Neural cell (in vitro differentiated cells): ENCODE results near the gene GNG5. TPM values are rescaled to one million over a fixed set of nuclear protein-coding genes. Genes with fewer than 3 reads are reported as not detected.

Source experiments
- H2AFZ ChIP-seq: fragments of 200-600, 300-800 bp; sonication (generic), shearing (Covaris generic); 2 replicates; pipeline ENCODE4 v1.6.0; 2014; ENCODE audit warnings: low read depth, mild to moderate bottlenecking, antibody characterized with exemption, low read length, moderate library complexity
- H3F3A ChIP-seq: fragments of 200-600 bp; shearing (Covaris generic); 2 replicates; pipeline ENCODE4 v1.6.1; 2016; ENCODE audit warnings: mild to moderate bottlenecking, moderate library complexity, mixed read lengths, antibody characterized with exemption, low read length; ENCODE audit not compliant: insufficient read depth, poor library complexity, severe bottlenecking
- H3K27ac ChIP-seq: fragments of 200-600, 300-800 bp; sonication (generic), shearing (Covaris generic); 2 replicates; pipeline ENCODE4 v1.5.1; 2014; ENCODE audit warnings: mild to moderate bottlenecking, low read length, moderate library complexity
- H3K27me3 ChIP-seq: fragments of 300-800, 200-600 bp; sonication (generic), shearing (Covaris generic); 2 replicates; pipeline ENCODE4 v1.6.0; 2014; ENCODE audit warnings: mild to moderate bottlenecking, low read depth, low read length, moderate library complexity; ENCODE audit not compliant: insufficient read depth
- H3K36me3 ChIP-seq: fragments of 300-800, 200-600 bp; sonication (generic), shearing (Covaris generic); 2 replicates; pipeline ENCODE4 v1.5.1; 2014; ENCODE audit warnings: mild to moderate bottlenecking, antibody characterized with exemption, low read length, moderate library complexity; ENCODE audit not compliant: insufficient read depth
- H3K4me2 ChIP-seq: fragments of 300-800, 200-600 bp; sonication (generic), shearing (Covaris generic); 2 replicates; pipeline ENCODE4 v1.6.0; 2014; ENCODE audit warnings: mild to moderate bottlenecking, low read length
- H3K4me3 ChIP-seq: fragments of 300-800, 200-600 bp; sonication (generic), shearing (Covaris generic); 2 replicates; pipeline ENCODE4 v1.5.1; 2014; ENCODE audit warnings: mild to moderate bottlenecking, low read length, moderate library complexity
- H3K79me2 ChIP-seq: fragments of 200-600 bp; shearing (Covaris generic); replicated peaks from 2 replicates; pipeline ENCODE4 v1.6.0; 2014; ENCODE audit warnings: mild to moderate bottlenecking, low read length, moderate library complexity; ENCODE audit not compliant: insufficient read depth
- H3K9ac ChIP-seq: fragments of 300-800, 200-600 bp; sonication (generic), shearing (Covaris generic); 2 replicates; pipeline ENCODE4 v1.6.1; 2016; ENCODE audit warnings: mild to moderate bottlenecking, low read length, mixed read lengths
- H3K9me2 ChIP-seq: fragments of 200-600 bp; shearing (Covaris generic); 2 replicates; pipeline ENCODE4 v1.6.1; 2016; ENCODE audit warnings: mild to moderate bottlenecking, low read length, mixed read lengths; ENCODE audit not compliant: insufficient read depth
- H3K9me3 ChIP-seq: fragments of 200-600, 300-800 bp; sonication (generic), shearing (Covaris generic); 2 replicates; pipeline ENCODE4 v1.6.1; 2016; ENCODE audit warnings: mild to moderate bottlenecking, mixed run types, low read length, moderate library complexity, mixed read lengths
- H4K20me1 ChIP-seq: fragments of 200-600 bp; shearing (Covaris generic); 2 replicates; pipeline ENCODE4 v1.6.1; 2016; ENCODE audit warnings: mild to moderate bottlenecking, mixed run types; ENCODE audit not compliant: insufficient read depth
- CTCF ChIP-seq: fragments of 450-650 bp; IDR thresholded peaks from 2 replicates; pipeline ENCODE4 v1.5.1; 2014; ENCODE audit warnings: antibody characterized with exemption, mild to moderate bottlenecking, moderate library complexity; ENCODE audit not compliant: poor library complexity, severe bottlenecking
- EP300 ChIP-seq: fragments of 450-650 bp; conservative IDR thresholded peaks from 2 replicates; pipeline ENCODE4 v1.6.1; 2014; ENCODE audit warnings: antibody characterized with exemption, mild to moderate bottlenecking, moderate library complexity; ENCODE audit not compliant: poor library complexity, severe bottlenecking
- EZH2 ChIP-seq: fragments of 200-600, 300-800 bp; shearing (Covaris generic), sonication (generic); IDR thresholded peaks from 2 replicates; pipeline ENCODE4 v1.6.1; 2014; ENCODE audit warnings: antibody characterized with exemption, low read length, borderline replicate concordance, mild to moderate bottlenecking; ENCODE audit not compliant: insufficient read depth, poor library complexity, severe bottlenecking
- MXI1 ChIP-seq: fragments of 450-650 bp; conservative IDR thresholded peaks from 2 replicates; pipeline ENCODE4 v1.6.1; 2014; ENCODE audit warnings: antibody characterized with exemption, mild to moderate bottlenecking; ENCODE audit not compliant: poor library complexity, severe bottlenecking
- POLR2AphosphoS5 ChIP-seq: IDR thresholded peaks from 2 replicates; pipeline ENCODE4 v1.6.1; 2012
- RAD21 ChIP-seq: fragments of 450-650 bp; conservative IDR thresholded peaks from 2 replicates; pipeline ENCODE4 v1.6.1; 2014; ENCODE audit warnings: antibody characterized with exemption, mild to moderate bottlenecking, moderate library complexity
- REST ChIP-seq: IDR thresholded peaks from 2 replicates; pipeline ENCODE4 v1.6.1; 2012; ENCODE audit warnings: borderline replicate concordance
- SMC3 ChIP-seq: fragments of 450-650 bp; conservative IDR thresholded peaks from 2 replicates; pipeline ENCODE4 v1.6.1; 2014; ENCODE audit warnings: antibody characterized with exemption, mild to moderate bottlenecking, moderate library complexity; ENCODE audit not compliant: poor library complexity
- TAF1 ChIP-seq: IDR thresholded peaks from 2 replicates; pipeline ENCODE4 v1.6.1; 2012; ENCODE audit warnings: low read depth
- polyA plus RNA-seq: library from polyadenylated mRNA; depleted of rRNA; stranded (reverse); fragments of >200 nt; gene quantifications from 2 replicates; pipeline ENCODE4 v1.2.3, GENCODE V29; 2014

GNG5 gene
- polyA plus RNA-seq, 1 donor from 2014 or later = 1.5 TPM

GRCh38 chr1:84476225-84476624 is 30.2 kb downstream of the GNG5 start:
- Histone ChIP-seq H3K4me3 (no peak overlapping the region), H2AFZ (no peak overlapping the region), H3K4me2 (no peak overlapping the region), H3K9me3 (no peaks in the 10 kb centered on the region), H3K27ac (no peak overlapping the region), H3K79me2 (peaks cover 16% of the 10 kb centered on the region), H3K27me3 (peaks cover 9% of the 10 kb centered on the region), H3K36me3 (no peaks in the 10 kb centered on the region), H3F3A (peaks cover 6% of the 10 kb centered on the region), H3K9me2 (no peaks in the 10 kb centered on the region), H3K9ac (no peak overlapping the region), H4K20me1 (no peaks in the 10 kb centered on the region)
- TF ChIP-seq TAF1 (no peak), POLR2AphosphoS5 (no peak), RAD21 (no peak), REST (no peak), EP300 (no peak), CTCF (no peak), MXI1 (no peak), SMC3 (no peak), EZH2 (no peak)

- no peaks in the 10 kb centered on the region for H3K9me2 ChIP-seq
- TF ChIP-seq EP300 = no peak
- no peak for TF ChIP-seq CTCF
- TF ChIP-seq RAD21 = no peak
- TF ChIP-seq TAF1 = no peak
- no peak for TF ChIP-seq SMC3
- TF ChIP-seq POLR2AphosphoS5 = no peak
- no peak for TF ChIP-seq MXI1
- no peaks in the 10 kb centered on the region for H3K9me3 ChIP-seq
- no peak overlapping the region for H3K4me3 ChIP-seq
- no peaks in the 10 kb centered on the region for H4K20me1 ChIP-seq
- H3K27ac ChIP-seq = no peak overlapping the region
- H3F3A ChIP-seq = no peaks in the 10 kb centered on the region
- no peaks in the 10 kb centered on the region for H3K36me3 ChIP-seq
- H3K4me2 ChIP-seq = no peak overlapping the region
- H3K79me2 ChIP-seq = no peaks in the 10 kb centered on the region
- H3K27me3 ChIP-seq = peaks cover 5% of the 10 kb centered on the region
- H2AFZ ChIP-seq = no peak overlapping the region
- H3K9ac ChIP-seq = no peak overlapping the region
Measured at GRCh38 chr1:84467298-84467697, 39.1 kb downstream of the GNG5 start.
